ENCODE results near the gene DACT3.

The DACT3 gene

DNA sequence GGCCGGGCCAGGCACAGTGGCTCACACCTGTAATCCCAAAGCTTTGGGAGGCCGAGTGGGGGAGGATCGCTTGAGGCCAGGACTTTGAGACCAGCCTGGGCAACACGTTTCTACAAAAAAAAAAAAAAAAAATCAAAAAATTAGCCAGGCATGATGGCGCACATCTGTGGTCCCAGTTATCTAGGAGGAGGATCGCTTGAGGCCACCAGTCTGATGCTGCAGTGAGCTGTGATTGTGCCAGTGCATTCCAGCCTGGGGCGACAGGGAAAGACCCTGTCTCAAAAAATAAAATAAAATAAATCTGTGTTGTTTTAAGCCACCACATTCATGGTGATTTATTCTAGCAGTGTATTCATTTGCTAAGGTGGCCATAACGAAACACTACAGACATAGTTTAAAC is 4.1 kb upstream of the DACT3 start:
- DNase-seq: no peak

DNA sequence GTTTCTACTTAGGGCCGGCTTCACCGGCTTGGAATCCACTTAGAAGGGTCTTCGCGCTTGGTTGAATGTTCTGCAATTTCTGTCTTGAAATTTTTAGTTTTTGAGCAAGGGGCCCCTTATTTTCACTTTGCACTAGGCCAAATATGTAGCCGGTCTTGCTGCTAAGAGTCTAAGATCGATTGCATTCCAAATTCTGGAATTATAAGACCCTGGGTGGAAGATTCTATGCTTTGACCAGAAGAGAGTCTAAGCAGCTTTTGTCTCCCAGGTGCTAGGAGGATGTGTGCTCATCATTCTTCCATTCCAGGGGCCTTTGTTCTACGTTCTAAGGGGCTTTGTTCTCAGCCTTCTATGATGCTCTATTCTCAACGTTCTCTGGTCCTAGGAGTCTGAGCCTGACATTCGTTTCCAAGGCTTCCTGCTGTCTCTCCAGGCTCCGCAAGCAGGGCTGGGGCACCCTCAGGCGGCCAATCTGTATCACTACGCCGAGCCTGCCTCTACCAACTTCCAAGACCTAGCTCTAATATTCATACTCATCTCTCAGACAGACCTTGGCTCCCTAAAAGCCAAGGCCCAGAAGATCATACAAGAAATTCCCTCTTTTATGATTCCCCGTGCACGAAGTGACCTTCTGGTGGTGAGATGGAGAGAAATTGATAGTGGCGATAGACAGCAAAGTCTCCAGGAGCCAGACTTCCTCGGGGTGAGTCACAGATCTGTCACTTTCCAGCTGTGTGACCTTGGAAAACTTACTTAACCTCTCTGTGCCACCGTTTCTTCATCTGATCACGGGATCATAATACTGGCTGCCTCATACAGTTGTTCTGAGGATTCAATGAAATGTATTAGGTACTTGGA is 982 bp upstream of the DACT3 start:
- DNase-seq: peak; percentile 84

DNA sequence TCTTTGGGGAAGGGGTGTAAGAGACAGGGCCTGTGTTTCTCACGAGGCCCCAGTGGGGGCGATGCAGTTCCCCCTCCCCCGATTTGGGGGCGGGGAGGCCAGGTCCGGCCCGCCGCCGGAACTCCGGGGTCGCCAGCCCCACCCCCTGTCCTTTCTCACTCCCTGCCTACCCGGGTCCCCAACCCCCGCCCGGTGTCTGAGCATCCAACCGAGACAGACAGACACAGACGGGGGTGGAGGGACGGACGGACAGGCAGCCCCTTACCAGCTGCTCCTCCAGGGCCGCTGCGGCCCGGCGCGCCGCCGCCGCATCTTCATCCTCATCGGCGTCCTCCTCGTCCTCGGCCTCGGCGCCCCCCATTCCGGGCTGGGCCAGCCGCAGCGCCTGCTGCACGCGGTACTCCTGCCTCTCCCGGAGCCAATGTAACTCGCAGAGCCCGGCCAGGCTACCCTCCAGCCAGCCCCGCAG is 397 bp downstream of the DACT3 start:
- DNase-seq: no peak

DNA sequence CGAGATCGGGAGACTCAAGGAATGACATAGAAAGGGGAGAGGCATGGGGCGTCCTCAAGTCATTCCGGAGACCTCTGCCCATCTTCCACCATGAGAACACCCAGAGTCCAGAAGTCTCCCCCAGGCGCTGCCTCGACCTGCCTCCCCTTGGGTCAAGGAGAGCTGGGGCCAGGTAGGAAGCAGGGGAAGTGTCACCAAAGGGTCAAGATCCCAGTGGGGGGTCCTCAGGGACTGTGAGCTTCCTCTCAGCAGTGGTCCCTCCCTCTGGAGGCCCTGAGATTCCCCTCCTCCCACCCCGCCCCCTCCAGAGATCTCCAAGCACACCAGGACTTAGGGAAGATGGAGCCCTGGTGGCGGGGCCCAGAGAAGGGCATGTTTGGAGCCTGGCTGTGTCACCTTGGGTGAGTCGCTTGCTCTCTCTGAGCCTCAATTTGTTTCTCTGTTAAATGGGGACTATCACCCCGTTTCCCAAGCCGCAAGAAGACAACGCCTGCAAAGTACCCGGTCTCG is 919 bp downstream of the DACT3 start:
- DNase-seq: no peak

DNA sequence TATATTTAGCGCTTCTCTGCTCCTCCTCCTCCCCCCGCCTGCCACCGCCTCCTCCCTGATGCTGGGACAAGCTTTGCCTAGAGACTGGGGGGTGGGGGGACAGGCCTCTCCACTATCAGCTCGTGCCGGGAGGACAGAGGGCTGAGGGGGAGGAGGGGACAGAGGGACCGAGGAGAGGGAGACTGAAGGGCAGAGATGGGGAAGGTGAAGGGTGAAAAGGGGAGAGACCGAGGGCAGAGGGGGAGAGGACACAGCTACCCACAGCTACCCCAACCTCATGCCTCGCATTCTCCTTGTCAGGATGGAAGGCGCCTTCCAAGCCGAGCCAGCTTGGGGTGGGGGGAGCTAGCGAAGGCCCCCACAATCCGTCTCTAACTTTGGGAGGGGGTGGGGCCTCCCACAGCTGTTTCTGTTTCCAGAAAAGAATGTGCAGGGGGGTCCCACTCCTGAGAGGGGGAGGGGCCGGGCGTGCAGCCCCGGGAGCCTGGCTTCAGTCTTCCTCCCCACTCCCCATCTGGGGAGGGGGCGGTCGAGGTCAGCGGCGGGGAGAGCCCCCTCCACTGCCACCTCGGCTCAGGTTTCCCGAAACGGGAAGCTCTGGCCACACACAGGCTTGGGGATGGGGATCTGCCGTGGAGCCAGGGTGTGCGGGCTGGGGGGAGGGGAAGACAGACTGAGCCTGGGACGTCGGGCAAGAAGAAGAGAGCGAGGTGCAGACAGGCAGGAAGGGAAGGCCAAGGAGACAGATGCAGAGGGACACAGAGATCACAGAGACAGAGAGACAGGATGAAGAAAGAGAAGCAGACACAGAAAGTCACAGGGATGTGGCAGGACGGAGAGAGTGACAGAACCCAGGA is 1.6 kb downstream of the DACT3 start:
- peak; percentile 26 for DNase-seq

DNA sequence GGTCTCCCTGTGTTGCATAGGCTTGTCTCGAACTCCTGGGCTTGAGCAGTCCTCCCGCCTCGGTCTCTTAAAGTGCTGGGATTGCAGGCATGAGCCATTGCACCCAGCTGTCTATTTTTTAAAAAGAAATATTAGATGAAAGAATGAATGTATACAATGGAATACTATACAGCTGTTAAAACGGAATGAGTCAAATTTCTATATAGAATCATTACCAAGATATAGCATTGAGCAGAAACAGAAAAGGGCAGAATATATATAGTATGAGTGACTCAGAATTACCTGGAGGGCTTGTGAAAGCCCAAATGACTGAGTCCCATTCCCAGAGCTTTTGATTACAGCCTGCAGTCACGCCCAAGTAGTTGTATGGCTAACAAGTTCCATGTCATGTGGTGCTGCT is 4.4 kb downstream of the DACT3 start:
- DNase-seq: no peak

DNA sequence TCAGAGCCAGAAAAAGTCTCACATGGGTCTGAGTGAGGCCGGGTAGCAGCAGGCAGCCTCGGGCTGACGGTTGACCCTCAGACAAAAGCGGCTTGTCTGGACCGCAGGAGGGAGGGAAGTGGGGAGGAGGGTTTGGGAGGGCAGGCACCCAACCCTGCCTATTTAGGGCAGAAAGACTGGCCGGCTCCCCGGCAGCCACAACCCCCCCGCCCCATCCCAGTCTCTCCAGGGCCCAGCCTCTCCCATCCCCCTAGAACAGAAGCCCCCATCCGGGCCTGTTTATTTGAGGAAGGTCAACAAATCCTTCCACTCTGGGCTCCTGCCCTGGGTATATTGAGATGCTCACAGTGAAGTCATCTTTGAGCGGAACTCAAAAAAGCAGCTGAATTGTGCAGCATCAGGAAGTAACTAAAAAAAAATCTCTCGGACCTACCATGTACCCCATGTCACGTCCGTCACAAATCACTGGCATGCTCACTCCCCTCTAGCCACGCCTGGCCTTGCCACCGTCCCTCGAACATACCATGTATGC is 6.3 kb downstream of the DACT3 start:
- no peak for DNase-seq

DNA sequence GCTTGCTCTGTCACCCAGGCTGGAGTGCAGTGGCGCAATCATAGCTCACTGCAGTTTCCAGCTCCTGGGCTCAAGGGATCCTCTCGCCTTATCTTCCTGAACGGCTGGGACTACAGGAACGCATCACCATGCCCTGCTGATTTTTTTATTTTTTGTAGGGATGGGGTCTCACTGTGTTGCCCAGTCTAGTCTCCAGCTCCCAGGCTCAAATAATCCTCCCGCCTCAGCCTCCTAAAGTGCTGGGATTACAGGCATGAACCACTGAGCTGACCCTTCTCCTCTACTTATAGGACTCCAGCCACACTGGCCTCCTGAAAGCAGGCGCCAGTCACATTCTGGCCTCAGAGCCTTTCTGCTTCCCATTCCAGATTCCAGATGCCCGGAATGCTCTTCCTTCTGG is 10.5 kb downstream of the DACT3 start:
- DNase-seq: no peak

DNA sequence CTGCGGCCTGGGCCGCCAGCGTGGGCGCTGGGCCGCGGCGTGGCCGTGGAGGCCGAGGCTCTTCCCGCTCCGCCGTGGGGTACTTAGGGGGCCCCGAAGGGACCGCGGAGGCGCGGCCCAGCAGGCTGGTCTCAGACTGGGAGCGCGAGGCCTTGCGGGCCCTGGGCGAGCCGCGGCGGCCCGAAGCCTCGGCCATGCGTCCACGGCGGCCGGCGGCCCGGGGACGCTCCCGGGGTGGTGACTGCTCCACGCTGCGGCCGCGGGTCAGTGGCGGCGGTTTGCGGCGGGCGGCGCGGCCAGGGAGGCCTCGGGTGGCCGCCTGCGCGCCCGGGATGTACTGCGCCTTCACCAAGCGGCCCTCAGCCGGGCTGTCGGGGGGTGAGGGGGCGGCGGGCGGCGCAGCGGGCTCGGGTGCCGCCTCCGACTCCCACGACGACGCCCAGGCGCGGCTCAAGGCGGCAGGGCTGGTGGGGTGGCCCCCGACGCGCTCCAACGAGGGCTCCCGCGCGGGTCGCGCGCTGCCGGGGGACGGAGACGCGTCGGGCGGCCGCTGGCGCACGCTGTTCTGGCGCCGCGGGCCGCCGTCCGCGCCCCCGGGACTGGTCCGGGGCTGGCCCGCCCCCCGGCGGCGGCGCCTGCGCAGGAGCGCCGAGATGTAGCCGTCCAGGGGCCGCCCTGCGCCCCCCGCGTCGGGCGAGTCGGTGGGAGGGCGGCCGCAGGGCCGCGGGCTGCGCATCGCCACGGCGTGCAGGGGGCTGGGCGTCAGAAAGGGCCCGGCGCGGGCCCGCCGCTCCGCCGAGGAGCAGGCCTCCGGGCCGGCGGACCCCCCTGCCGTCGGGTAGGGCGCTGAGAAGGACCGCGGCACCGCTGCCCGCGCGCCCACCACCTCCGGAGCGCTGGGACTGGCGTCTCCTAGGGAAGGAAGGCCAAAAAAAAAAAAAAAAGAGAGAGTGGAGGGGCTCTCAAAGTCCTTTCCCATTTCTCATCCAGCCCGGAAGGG is 11.7 kb downstream of the DACT3 start:
- no peak for DNase-seq

DNA sequence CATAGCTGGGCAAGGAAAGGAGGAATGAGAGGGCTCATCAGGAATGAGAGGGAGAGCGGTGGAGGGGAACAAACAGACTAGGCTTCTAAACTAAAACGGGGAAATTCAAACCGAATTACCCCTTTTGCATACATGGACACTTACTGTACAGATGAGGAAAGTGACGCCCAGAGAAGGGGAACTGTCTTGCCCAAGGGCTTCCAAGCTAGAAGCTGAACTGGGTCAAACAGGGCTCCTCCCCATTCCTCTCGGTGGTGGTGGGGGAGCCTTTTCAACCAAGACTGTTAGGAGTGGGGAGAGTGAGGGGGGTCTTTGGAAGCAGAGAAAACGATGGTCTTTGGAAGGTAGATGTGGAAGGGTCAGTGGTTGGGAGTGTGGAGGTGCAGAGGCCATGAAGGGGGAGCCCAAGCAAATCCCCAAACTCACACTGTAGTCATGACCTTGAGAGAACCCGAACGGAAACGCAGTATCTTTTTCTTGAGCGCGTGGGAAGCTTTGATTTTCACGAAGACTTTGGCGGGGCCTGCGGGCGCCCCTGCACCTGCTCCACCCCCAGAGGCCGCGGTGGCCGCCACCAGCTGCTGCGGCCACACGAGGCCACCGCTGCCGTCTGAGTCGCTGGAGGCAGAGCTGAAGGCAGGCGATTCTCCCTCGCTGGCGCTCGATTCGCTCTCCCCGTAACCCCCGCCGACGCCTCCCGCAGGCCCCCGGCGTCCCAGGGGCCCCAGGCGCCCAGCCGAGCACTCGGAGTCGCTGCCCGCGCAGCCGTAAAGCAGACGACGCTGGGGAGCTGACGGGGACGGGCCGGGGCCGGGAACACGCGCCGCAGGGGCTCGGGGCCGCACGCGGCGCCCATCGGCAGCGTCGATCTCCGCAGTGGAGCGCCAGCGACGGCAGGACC is 12.7 kb downstream of the DACT3 start:
- no peak for DNase-seq

DNA sequence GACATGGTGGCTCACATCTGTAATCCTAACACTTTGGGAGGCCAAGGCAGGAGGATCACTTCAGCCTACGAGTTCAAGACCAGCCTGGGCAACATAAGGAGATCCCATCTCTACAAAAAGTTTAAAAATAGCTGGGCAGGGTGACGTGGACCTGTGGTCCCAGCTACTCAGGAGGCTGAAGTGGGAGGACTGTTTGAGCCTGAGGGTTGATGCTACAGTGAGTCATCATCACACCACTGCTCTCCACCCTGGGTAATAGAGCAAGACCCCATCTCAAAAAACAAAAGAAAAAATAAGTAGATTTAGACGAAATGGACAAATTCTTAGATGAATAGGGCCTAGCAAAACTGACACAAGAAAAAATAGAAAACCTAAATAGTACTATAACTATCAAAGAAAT is 14.6 kb downstream of the DACT3 start:
- no peak for DNase-seq

DNA sequence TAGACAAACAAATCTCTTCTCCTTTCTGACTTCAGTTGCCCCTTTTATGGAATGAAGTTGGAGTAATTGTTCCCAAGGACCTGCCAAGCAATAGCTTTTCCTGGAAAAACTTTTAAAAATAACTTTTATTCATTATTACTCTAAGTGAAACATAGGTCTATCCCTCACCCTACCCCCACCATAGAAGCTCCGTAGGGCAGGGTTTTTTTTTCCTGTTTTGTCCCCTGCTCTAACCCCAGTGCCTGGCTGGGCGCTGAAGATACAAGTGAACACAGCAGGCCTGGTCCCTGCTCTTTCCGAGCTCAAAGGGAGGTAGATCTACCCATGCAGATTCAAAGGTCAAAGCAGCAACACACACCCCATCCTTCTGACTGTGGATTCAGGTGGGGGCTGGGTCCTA is 16.3 kb downstream of the DACT3 start:
- DNase-seq: no peak

DNA sequence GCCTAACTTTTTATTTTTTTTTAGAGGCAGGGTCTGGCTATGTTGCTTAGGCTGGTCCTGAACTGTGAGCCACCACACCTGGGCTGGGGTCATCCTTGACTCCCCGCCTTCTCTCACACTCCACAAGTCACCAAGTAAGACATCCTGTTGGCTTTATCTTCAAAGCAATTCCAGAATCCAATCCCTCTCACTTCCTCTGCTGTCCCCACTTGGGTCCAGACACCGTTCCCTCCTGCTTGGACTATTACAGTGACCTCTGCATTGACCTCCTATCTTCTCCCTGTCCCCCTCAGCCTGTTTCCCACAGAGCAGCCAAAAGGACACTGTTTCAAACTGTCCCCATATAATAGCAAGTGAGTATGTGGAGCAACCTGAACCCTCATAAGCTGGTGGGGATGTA is 20.3 kb downstream of the DACT3 start:
- DNase-seq: no peak

DNA sequence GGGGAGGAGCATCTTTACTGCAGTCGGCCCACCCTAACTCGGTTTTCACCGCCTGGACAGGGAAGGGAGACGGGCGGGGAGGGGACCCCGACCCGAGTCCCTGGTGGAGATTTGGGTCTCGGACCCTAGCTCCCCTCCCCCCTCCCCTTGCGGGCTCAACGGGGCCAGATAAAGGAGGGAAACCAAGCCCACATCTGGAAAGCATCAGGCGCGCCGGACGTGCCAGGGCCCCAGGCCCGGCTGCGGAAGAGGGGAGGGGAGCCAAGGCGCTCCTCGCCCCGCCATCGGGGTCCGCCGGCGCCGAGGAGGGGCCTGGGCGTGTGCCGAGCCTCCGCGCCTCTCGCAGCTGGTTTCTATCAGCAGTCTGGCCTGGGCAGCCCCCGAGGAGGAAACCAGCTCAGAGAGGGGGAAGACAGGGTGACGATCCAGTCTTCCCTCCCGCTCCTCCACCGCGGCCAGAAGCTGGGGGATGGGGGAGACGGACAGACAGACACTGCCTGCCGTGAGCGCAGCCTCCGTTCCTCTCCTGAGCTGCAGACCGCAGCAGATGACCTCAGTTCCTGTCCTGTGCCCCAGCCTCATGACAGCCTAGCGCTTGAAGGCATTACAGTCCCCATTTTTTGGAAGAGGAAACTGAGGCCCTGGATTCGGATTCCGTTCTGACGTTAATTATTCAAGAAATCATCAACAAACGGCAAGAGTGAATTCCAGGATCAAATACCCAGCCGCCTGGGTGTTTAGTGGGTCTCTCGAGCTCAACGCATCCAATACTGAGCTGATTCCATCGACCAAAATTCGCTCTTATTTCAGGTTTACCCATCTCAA is 21.4 kb downstream of the DACT3 start:
- peak; percentile 65 for DNase-seq

DNA sequence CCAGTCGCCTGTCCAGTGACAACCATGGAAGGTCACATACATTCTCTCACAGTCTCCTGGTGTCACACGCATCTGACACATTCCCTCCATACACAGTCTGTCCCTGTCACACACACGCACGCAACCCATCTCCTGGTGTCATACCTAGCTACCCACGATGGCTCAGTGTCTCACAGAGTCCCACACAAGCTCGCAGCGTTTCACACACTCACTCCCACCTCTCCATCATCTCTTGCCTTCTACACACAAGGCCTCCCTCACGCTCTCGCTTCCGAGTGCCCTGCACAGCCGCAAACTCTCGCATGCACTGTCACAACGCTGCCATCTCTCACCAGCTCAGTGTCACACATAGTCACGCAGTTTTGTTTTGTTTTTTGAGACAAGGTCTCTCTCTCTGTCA is 23.8 kb downstream of the DACT3 start:
- DNase-seq: no peak

DNA sequence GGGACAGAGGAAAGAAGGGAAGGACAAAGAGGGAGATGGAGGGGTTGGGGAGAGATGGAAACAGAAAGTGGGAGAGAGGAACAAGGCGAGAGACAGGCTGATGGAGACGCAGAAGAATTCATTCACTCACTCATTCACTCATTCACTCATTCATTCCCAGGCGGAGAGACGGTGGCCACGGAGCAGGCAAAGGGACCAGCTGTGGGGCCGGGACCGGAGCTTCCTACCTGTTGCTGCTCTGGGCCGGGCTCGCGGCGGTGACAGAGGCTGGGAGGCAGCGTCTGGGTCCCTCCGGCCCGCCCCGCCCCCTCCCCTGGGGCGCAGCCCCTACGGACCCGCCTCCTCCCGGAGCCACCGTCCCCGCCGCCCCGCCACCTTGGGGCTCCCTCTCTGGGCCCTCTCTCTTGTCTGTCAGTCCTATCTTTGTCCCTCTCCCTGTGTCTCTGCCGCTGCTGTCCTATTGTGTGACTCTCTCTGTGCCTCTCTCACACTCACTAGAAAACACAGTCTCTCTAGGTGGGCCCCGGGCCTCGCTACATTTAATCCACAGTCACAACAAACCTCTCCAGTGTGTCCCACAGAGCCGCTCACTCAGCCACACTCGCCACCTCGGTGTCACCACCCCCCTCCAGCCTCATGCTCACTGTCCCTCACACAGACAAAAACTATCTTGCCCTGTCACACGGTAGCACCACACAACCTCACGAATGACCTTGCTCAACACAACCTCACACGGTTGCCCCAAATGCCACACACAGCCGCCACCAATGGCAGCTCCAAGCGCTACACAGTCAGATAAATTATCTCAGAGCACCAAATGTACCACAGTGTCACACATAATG is 24.8 kb downstream of the DACT3 start, which contains the start of gene GNG8:
Gene GNG8 (minus strand): TSS at position 283 of the 842 bp plus-strand sequence. CDS start 1,520 bp downstream, outside the sequence.
- peak; percentile 43 for DNase-seq

DNA sequence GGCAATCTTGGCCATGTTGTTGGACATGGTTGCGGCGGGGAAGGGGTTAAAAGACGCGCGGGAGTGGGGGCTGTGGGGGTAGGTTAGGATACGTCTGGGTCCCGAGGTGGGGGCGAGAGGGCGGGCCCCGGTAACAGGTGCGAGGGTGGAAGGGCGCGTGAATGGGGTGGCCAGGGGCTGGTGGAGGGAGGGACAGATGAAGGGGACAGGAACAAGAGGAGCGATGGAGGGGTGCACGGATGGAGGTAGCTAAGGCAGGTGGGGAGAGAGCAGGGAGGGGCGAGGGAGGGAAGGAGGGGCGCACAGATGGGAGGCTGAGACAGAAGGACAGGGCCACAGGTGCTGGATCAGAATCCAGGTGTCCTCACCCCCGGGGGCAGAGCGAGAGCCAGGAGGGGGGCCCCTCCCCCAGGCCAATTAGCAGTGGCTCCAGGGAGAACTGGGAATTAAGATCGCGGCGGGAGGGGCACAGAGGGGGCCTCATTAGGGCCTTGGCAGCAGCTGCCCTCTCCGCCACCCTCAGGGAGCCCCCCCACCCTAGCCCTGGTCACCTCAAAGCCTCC is 26.2 kb downstream of the DACT3 start:
- DNase-seq: no peak

DNA sequence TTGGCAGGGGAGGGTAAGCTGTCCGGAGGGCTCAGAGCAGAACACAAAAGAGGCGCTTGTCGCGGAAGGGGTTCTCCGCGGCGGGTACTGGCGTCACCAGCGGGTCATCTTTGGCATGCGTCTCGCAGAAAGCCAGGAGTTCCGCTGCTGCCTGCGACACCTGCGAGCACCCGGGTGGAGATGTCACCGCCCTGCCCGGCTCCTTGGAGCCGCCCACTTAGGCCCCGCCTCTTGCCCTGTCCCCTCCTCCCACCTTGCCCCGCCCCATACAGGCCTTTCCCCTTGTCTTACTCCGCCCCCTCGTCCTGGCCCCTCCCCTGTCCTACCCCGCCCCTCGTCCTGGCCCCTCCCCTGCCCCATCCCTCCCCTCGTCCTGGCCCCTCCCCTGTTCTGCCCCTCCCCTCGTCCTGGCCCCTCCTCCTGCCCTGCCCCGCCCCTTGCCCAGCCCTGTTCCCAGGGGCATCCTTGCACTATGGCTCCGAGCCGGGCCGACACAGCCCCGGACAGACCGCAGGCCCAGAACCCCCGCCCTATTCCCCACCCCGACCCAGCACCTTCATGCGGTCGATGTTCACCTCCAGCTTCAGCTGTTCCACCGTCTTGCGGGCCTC is 26.8 kb downstream of the DACT3 start:
- DNase-seq: peak; percentile 97
